T-cell (primary cell): ENCODE data around the gene ETV5. TPM values are rescaled to one million over a fixed set of nuclear protein-coding genes. Genes with fewer than 3 reads are reported as not detected.
A peak's percentile ranks its signal among the peaks of the same experiment; 100 is the strongest.

ENCODE experiments used
- ATAC-seq, 4 experiments: fragments of 200-7000 bp in 3 of 4; fragments of 150-1000 bp in 1 of 4; cut with Tn5 transposase; replicated peaks in 1 of 4; 1 replicate in 3 of 4; 2 replicates in 1 of 4; pipeline ENCODE4 v1.10.0; 2021; ENCODE audit warnings: moderate library complexity in 3 of 4, mild to moderate bottlenecking in 2 of 4, moderate number of reproducible peaks in 1 of 4
- CTCF ChIA-PET, 2 donors: fragments of 300-600 bp; sonication (Branson Sonifier 250); formaldehyde crosslinking; loops; one replicate each; lab custom pipeline; 2022; ENCODE audit warnings: antibody characterized with exemption in 2 of 2; lab: Charles Lee
- POLR2A ChIA-PET, 2 donors: fragments of 300-600 bp; sonication (Branson Sonifier 250); formaldehyde crosslinking; loops; one replicate each; lab custom pipeline; 2022; ENCODE audit warnings: antibody characterized with exemption in 2 of 2; lab: Charles Lee
- DNase-seq, 35 experiments: peaks; one replicate each; pipeline versions ENCODE4 v3.0.0 to v3.0.0-alpha.2; 2013 to 2023
- H3K27ac ChIP-seq: one replicate; pipeline ENCODE4 v1.5.1; 2013; ENCODE audit warnings: low read length
- H3K27me3 ChIP-seq, 2 experiments: replicated peaks in 1 of 2; 1 replicate in 1 of 2; 2 replicates in 1 of 2; pipeline versions ENCODE4 v1.6.1 to v1.7.0; 2013; ENCODE audit warnings: low read length in 1 of 2, mixed read lengths in 1 of 2; ENCODE audit not compliant: control insufficient read depth in 2 of 2, insufficient read depth in 2 of 2; ENCODE audit errors: extremely low read depth in 1 of 2
- H3K36me3 ChIP-seq, 2 donors: 1 replicate in 1 of 2; 2 replicates in 1 of 2; pipeline versions ENCODE4 v1.6.1 to v1.7.0; 2013; ENCODE audit warnings: low read length in 1 of 2; ENCODE audit not compliant: control insufficient read depth in 2 of 2, insufficient read depth in 1 of 2; ENCODE audit errors: extremely low read depth in 1 of 2
- H3K4me1 ChIP-seq, 2 experiments: 1 replicate in 1 of 2; 2 replicates in 1 of 2; pipeline versions ENCODE4 v1.6.1 to v1.7.0; 2013; ENCODE audit warnings: low read length in 2 of 2, mixed read lengths in 1 of 2; ENCODE audit not compliant: insufficient read depth in 2 of 2, control insufficient read depth in 1 of 2; ENCODE audit errors: extremely low read depth in 1 of 2
- H3K4me3 ChIP-seq, 2 donors: 1 replicate in 1 of 2; 2 replicates in 1 of 2; pipeline versions ENCODE4 v1.5.1 to v1.7.0; 2013; ENCODE audit warnings: mild to moderate bottlenecking in 2 of 2, low read length in 1 of 2, moderate library complexity in 1 of 2; ENCODE audit not compliant: control insufficient read depth in 1 of 2; ENCODE audit errors: extremely low read depth in 1 of 2
- H3K9me3 ChIP-seq: 2 replicates; pipeline ENCODE4 v1.7.0; 2013
- H3K27ac Mint-ChIP-seq, 2 donors: one replicate each; pipeline ENCODE4 v1.8.0; 2020 to 2021; ENCODE audit warnings: mild to moderate bottlenecking in 2 of 2, mixed read lengths in 2 of 2
- H3K27me3 Mint-ChIP-seq, 2 donors: one replicate each; pipeline ENCODE4 v1.8.0; 2021 to 2022; ENCODE audit warnings: mixed read lengths in 2 of 2
- H3K36me3 Mint-ChIP-seq: one replicate; pipeline ENCODE4 v1.8.0; 2021; ENCODE audit warnings: mixed read lengths
- H3K4me1 Mint-ChIP-seq, 3 donors: one replicate each; pipeline ENCODE4 v1.8.0; 2020 to 2022; ENCODE audit warnings: mixed read lengths in 3 of 3, mild to moderate bottlenecking in 1 of 3
- H3K4me3 Mint-ChIP-seq, 3 donors: one replicate each; pipeline ENCODE4 v1.8.0; 2020 to 2022; ENCODE audit warnings: mild to moderate bottlenecking in 3 of 3, mixed read lengths in 3 of 3, moderate library complexity in 3 of 3
- H3K9me3 Mint-ChIP-seq, 3 donors: one replicate each; pipeline ENCODE4 v1.8.0; 2020 to 2022; ENCODE audit warnings: mixed read lengths in 3 of 3
- WGBS: methylation state at CpG from one replicate; pipeline ENCODE4 v1.1.5; 2013; ENCODE audit warnings: missing lambda C conversion rate; ENCODE audit not compliant: insufficient coverage; 5-methylcytosine and 5-hydroxymethylcytosine counted together
- total RNA-seq, 35 experiments: library from RNA in 6 of 35; stranded (reverse) in 6 of 35; fragments of 120-200 nt in 1 of 35; gene quantifications; one replicate each; pipeline versions ENCODE4 v1.2.1 to v1.2.4 and lab custom pipeline; 2013 to 2026

Gene ETV5
- total RNA-seq, 5 donors from 2014 or later (not counting 1 experiment from before 2014, with no cell fraction given): 0.32 to 0.93 (median 0.36) TPM; not detected in 1

DNA sequence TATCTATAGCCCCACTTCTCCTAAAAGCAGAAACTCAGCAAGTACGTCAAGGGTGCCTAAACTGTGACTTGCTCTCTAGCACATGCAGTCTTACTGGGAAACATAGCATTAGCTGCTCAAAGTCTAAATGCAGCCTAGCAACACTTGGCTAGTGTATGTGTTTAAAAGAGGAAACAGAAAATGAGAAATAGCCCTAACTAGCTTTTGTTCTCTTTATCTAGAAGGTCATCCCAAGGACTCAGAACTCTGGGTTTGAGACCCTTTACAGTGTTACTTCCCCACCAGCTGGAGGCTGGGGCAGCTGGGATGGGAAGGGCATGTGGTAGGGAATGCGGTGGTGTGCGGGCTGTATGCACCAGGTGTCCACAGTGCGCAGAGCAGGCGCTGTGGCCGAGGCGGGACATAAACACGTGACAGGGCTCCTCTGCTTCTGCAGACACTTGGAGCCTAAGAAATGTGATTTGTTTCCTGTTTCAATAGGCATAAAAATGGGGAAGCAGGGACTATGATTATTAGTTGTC, 13.3 kb downstream of the ETV5 start:
- H3K27ac Mint-ChIP-seq: no peak overlapping the region
- 70% methylated on average over 4 of the region's 8 CpGs for WGBS
- Histone ChIP-seq H3K4me1 (peaks cover 0 to 6% of the 10 kb centered on the region in 2 experiments), H3K9me3 (no peaks in the 10 kb centered on the region), H3K36me3 (no peaks in the 10 kb centered on the region), H3K27me3 (peaks cover 0 to 25% of the 10 kb centered on the region in 2 experiments), H3K4me3 (no peak overlapping the region), H3K27ac (no peak overlapping the region)
- H3K4me3 Mint-ChIP-seq: no peak overlapping the region
- POLR2A ChIA-PET: no interaction called here
- ATAC-seq (no peak), DNase-seq (peak in 1 of 35 experiments; percentile 16)
- peaks cover 58 to 66% of the 10 kb centered on the region in 2 donors for H3K27me3 Mint-ChIP-seq
- no peaks in the 10 kb centered on the region for H3K9me3 Mint-ChIP-seq
- peaks cover 0 to 7% (median 6%) of the 10 kb centered on the region in 3 donors for H3K4me1 Mint-ChIP-seq
- CTCF ChIA-PET: interaction anchor here in 1 of 2 donors (1.0 kb wide), 1 partner anchor 13 kb away, joined by 3 read pairs; no protein-coding TSS in a partner anchor
- no peaks in the 10 kb centered on the region for H3K36me3 Mint-ChIP-seq

DNA sequence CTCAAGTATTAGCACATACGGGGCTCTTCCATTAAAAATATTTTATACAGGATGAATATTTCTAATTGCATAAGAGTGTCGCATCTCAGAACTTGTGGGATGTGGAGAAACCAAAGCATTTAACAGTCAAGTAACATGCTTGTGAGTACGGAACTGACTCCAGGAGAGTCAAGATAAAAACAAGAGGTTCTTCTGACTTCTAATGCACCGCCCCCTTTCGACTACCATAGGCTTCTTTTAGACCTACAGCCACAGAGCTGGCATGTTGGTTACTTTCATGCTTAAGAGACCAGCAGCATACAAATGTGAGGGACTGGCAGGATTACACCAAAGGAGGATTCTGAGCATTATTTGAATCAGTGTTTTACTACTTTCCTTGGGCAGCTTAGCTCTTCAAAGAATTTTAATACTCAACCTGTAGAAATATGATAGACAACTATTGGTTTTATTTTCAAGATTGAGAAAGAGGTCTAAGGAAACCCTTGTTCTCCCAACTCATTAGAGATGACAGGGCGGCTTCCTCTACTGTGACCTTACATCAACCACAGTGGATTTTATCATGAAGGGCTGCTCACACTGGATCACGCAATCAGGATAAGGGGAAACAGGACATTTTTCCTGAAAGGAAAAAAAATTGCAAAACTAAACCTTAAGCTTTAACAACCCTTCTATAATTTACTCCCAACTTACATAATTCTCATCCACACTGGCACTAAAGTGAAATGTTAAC, 14.0 kb downstream of the ETV5 start:
- ChIA-PET CTCF (interaction anchor here in 1 of 2 donors (1.0 kb wide), 1 partner anchor 13 kb away, joined by 3 read pairs; no protein-coding TSS in a partner anchor), POLR2A (no interaction called here)
- Mint-ChIP-seq H3K27me3 (peaks cover 55 to 64% of the 10 kb centered on the region in 2 donors), H3K27ac (no peak overlapping the region), H3K36me3 (no peaks in the 10 kb centered on the region), H3K9me3 (no peaks in the 10 kb centered on the region), H3K4me1 (peaks cover 0 to 7% (median 6%) of the 10 kb centered on the region in 3 donors), H3K4me3 (no peak overlapping the region)
- Histone ChIP-seq H3K9me3 (no peaks in the 10 kb centered on the region), H3K4me3 (no peak overlapping the region), H3K27ac (no peak overlapping the region), H3K27me3 (peaks cover 0 to 27% of the 10 kb centered on the region in 2 experiments), H3K4me1 (peaks cover 0 to 6% of the 10 kb centered on the region in 2 experiments), H3K36me3 (no peaks in the 10 kb centered on the region)
- DNase-seq (no peak), ATAC-seq (no peak)
- WGBS: 100% methylated on average over 3 of the region's 7 CpGs

DNA sequence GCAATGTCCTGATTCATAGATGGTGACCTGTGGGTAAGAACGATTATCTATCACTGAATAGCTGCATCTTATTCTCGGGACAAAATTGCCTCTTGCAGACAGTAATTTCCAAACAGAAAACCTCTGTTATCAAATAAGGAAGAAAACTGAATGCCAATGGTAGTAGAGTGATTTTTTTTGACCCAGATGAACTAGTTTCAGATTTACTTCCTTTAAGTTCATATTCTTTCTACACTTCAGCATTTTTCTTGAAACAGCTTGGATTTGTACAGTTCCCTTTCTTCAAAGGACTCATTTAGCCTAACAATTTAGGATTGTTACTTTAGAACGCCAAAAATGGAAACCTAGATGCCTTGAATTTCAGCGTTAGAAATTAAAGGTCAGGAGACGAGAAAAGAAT, 14.6 kb downstream of the ETV5 start:
- DNase-seq (no peak), ATAC-seq (no peak)
- Histone ChIP-seq H3K36me3 (no peaks in the 10 kb centered on the region), H3K4me3 (no peak overlapping the region), H3K27ac (no peak overlapping the region), H3K4me1 (peaks cover 0 to 6% of the 10 kb centered on the region in 2 experiments), H3K9me3 (no peaks in the 10 kb centered on the region), H3K27me3 (peaks cover 0 to 25% of the 10 kb centered on the region in 2 experiments)
- 100% methylated on average over 2 of the region's 5 CpGs for WGBS
- ChIA-PET CTCF (interaction anchor here in 1 of 2 donors (1.0 kb wide), 1 partner anchor 12 kb away, joined by 3 read pairs; no protein-coding TSS in a partner anchor), POLR2A (no interaction called here)
- H3K4me3 Mint-ChIP-seq: no peak overlapping the region
- H3K9me3 Mint-ChIP-seq: no peaks in the 10 kb centered on the region
- H3K27ac Mint-ChIP-seq: no peak overlapping the region
- peaks cover 54 to 58% of the 10 kb centered on the region in 2 donors for H3K27me3 Mint-ChIP-seq
- H3K4me1 Mint-ChIP-seq: peaks cover 0 to 7% (median 6%) of the 10 kb centered on the region in 3 donors
- H3K36me3 Mint-ChIP-seq: no peaks in the 10 kb centered on the region

DNA sequence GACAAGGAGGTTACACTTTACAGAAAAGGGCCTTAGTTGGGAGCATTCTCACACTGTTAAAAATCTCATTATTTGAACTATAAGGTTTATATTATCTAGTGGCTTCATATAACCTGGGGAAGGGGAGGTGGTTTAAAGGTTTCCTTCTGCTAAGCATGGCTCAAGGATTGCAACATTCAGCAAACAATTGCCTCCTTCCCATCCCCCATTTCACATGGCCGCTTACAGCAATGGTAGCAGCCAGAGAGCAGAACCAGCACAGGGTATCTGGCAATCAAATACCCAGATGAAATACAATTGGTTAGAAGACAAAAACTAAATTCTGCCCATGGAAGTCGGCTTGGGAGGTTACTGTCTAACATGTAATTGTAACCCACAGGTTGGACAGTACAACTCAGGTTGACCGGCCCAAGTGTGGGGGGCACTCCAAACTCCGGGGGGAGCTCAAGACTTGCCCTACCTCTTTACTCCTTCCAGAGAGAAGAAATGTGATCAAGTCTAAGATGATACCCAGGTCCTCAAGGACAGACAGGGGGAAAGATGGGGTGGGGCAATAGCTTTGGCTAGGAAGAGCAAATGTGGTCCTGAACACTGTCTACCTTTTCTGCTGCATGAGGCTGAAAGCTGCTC, 15.5 kb downstream of the ETV5 start:
- peaks cover 53% of the 10 kb centered on the region in 2 donors for H3K27me3 Mint-ChIP-seq
- peaks cover 0 to 7% (median 6%) of the 10 kb centered on the region in 3 donors for H3K4me1 Mint-ChIP-seq
- H3K4me1 ChIP-seq: peaks cover 0 to 6% of the 10 kb centered on the region in 2 experiments
- H3K4me3 ChIP-seq: no peak overlapping the region
- no peak overlapping the region for H3K27ac ChIP-seq
- no peaks in the 10 kb centered on the region for H3K36me3 Mint-ChIP-seq
- POLR2A ChIA-PET: no interaction called here
- H3K27me3 ChIP-seq: peaks cover 0 to 24% of the 10 kb centered on the region in 2 experiments
- no peak overlapping the region for H3K4me3 Mint-ChIP-seq
- no peaks in the 10 kb centered on the region for H3K36me3 ChIP-seq
- DNase-seq (no peak), ATAC-seq (no peak)
- CTCF ChIA-PET: no interaction called here
- 67% methylated on average over 1 of the region's 4 CpGs for WGBS
- no peaks in the 10 kb centered on the region for H3K9me3 ChIP-seq
- H3K27ac Mint-ChIP-seq: no peak overlapping the region
- H3K9me3 Mint-ChIP-seq: no peaks in the 10 kb centered on the region

DNA sequence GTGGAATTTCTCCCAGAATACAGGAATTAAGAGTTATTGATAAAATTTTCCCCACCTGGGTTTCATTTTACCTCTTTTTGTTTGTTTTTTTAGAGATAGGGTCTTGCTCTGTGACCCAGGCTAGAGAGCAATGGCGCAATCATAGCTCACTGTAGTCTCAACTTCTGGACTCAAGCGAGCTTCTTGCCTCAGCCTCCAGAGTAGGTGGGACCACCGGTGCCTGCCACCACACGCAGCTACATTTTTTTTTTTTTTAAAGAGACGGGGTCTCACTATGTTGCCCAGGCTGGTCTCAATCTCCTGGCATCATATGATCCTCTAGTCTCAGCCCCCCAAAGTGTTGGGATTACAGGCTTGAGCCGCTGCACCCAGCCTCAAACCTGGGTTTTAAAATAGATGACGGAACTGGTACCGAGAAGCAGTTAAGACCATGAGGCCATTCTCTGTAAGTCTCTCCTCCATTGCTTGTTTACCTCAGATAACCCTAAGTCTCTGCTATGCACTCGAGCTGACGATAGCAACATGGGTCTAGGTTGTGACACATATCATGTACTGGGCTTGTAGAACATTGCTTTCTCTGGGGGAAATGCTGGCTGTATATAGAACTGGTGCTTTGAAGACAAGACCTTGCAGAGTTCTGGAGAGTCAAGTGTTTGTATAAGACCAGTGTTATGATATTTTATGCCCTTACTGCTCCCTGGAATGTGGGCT, 16.4 kb downstream of the ETV5 start:
- WGBS: 94% methylated on average over 7 of the region's 10 CpGs
- no peak for DNase-seq
- Mint-ChIP-seq H3K27ac (no peak overlapping the region), H3K36me3 (no peaks in the 10 kb centered on the region), H3K9me3 (no peaks in the 10 kb centered on the region), H3K4me1 (peaks cover 0 to 4% (median 2%) of the 10 kb centered on the region in 3 donors), H3K27me3 (peaks cover 50 to 54% of the 10 kb centered on the region in 2 donors), H3K4me3 (no peak overlapping the region)
- ChIA-PET CTCF (interaction anchor here in 1 of 2 donors (0.7 kb wide), 1 partner anchor 154 kb away, joined by 3 read pairs; no protein-coding TSS in a partner anchor), POLR2A (no interaction called here)
- no peaks in the 10 kb centered on the region for H3K36me3 ChIP-seq
- ATAC-seq: no peak
- H3K4me3 ChIP-seq: no peak overlapping the region
- peaks cover 0 to 2% of the 10 kb centered on the region in 2 experiments for H3K4me1 ChIP-seq
- H3K27ac ChIP-seq: no peak overlapping the region
- H3K9me3 ChIP-seq: no peaks in the 10 kb centered on the region
- peaks cover 0 to 21% of the 10 kb centered on the region in 2 experiments for H3K27me3 ChIP-seq

DNA sequence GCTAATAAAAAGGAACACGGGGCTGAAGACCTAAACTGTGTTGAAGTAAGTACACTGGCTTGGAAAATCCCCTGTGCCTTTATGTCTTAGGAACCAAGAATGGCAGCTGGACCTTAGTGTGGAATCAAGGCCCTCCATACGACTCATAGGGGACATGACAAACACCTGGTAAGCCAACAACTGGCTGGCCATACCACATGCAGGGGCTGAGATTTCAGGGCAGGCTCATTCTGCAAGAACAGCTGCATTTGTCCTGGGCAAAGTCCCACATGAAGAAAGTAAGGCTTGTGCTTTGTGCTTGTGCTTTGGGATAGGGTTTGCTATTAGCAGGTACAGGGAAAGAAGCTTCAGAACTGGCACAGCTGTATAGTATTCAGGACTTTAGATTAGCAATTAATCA, 18.0 kb downstream of the ETV5 start:
- ChIA-PET POLR2A (no interaction called here), CTCF (no interaction called here)
- no peak for ATAC-seq
- Mint-ChIP-seq H3K27ac (no peak overlapping the region), H3K4me1 (no peaks in the 10 kb centered on the region), H3K9me3 (no peaks in the 10 kb centered on the region), H3K27me3 (peaks cover 38 to 44% of the 10 kb centered on the region in 2 donors), H3K36me3 (no peaks in the 10 kb centered on the region), H3K4me3 (no peak overlapping the region)
- Histone ChIP-seq H3K27me3 (peaks cover 0 to 13% of the 10 kb centered on the region in 2 experiments), H3K4me3 (no peak overlapping the region), H3K9me3 (no peaks in the 10 kb centered on the region), H3K36me3 (no peaks in the 10 kb centered on the region), H3K4me1 (no peaks in the 10 kb centered on the region), H3K27ac (no peak overlapping the region)
- WGBS: 79% methylated on average over 2 of the region's 2 CpGs
- no peak for DNase-seq
